SK-N-SH treated with all-trans-retinoic acid at 6 μM for 48 hours (cell line): ENCODE results near the gene CD8B.

Source experiments
- PPARA ChIP-seq: fragments of 250-450 bp; sonication (Bioruptor Pico); IDR thresholded peaks from 2 replicates; pipeline ENCODE4 v1.5.0; 2020; ENCODE audit warnings: mild to moderate bottlenecking, borderline replicate concordance
- TCF4 ChIP-seq: fragments of 250-450 bp; sonication (Bioruptor Pico); IDR thresholded peaks from 2 replicates; pipeline ENCODE4 v1.8.0; 2021; ENCODE audit warnings: mild to moderate bottlenecking, moderate library complexity, borderline replicate concordance
- ZC3H10 ChIP-seq: fragments of 250-450 bp; sonication (Bioruptor Pico); IDR thresholded peaks from 2 replicates; pipeline ENCODE4 v1.5.1; 2021; ENCODE audit warnings: mild to moderate bottlenecking, moderate library complexity
- ZFP30 ChIP-seq: fragments of 450-650 bp; formaldehyde crosslinking; IDR thresholded peaks from 2 replicates; pipeline ENCODE4 v1.5.0; 2022; ENCODE audit warnings: mild to moderate bottlenecking, moderate library complexity

GRCh38 chr2:86826951-86827350 is 34.7 kb downstream of the CD8B start:
- TF ChIP-seq TCF4 (CRISPR knock-in tag) (no peak), ZFP30 (CRISPR knock-in tag) (no peak), ZC3H10 (no peak), PPARA (CRISPR knock-in tag) (no peak)
